H1 (cell line): ENCODE measurements around the gene MYL6. TPM values are rescaled to one million over a fixed set of nuclear protein-coding genes. Genes with fewer than 3 reads are reported as not detected.

Experiments
- CTCF ChIA-PET: fragments of 300-600 bp; sonication (Branson Sonifier 250); formaldehyde crosslinking; loops from one replicate; lab custom pipeline; 2021; ENCODE audit not compliant: partially characterized antibody; lab: Charles Lee
- POLR2A ChIA-PET: fragments of 300-600 bp; sonication (Branson Sonifier 250); formaldehyde crosslinking; loops from one replicate; lab custom pipeline; 2021; ENCODE audit warnings: inconsistent platforms; ENCODE audit not compliant: partially characterized antibody; lab: Charles Lee
- DNase-seq, 2 experiments: peaks; one replicate each; pipeline versions ENCODE4 v3.0.0 to v3.0.0-alpha.2; 2010 to 2022; ENCODE audit warnings: low spot score in 2 of 2, low read depth in 1 of 2, mixed read lengths in 1 of 2
- FAIRE-seq: peaks from 2 replicates; lab custom pipeline; 2011; peaks lifted over from hg19 to GRCh38; lab: Jason Lieb, UNC
- H2AFZ ChIP-seq: 2 replicates; pipeline ENCODE4 v1.8.1; 2012; ENCODE audit warnings: low read length, inconsistent platforms
- H2AK5ac ChIP-seq: 2 replicates; pipeline ENCODE4 v1.6.1; 2013; ENCODE audit warnings: low read depth, low read length
- H2BK120ac ChIP-seq: replicated peaks from 2 replicates; pipeline ENCODE3; 2013; ENCODE audit warnings: low read depth, low read length, inconsistent platforms
- H2BK12ac ChIP-seq: 2 replicates; pipeline ENCODE4 v1.6.1; 2013; ENCODE audit warnings: low read depth, low read length
- H2BK15ac ChIP-seq: 2 replicates; pipeline ENCODE4 v1.6.1; 2013; ENCODE audit warnings: low read length
- H2BK20ac ChIP-seq: 2 replicates; pipeline ENCODE4 v1.6.1; 2013; ENCODE audit warnings: low read length
- H2BK5ac ChIP-seq: 2 replicates; pipeline ENCODE4 v1.6.1; 2013; ENCODE audit warnings: low read depth, low read length
- H3K14ac ChIP-seq: 2 replicates; pipeline ENCODE4 v1.6.1; 2013; ENCODE audit warnings: inconsistent platforms; ENCODE audit not compliant: insufficient read length
- H3K18ac ChIP-seq: 2 replicates; pipeline ENCODE4 v1.6.1; 2013; ENCODE audit warnings: low read length; ENCODE audit errors: extremely low read depth
- H3K23ac ChIP-seq: 2 replicates; pipeline ENCODE4 v1.6.1; 2013; ENCODE audit warnings: inconsistent platforms; ENCODE audit not compliant: insufficient read length
- H3K23me2 ChIP-seq: 2 replicates; pipeline ENCODE4 v1.6.1; 2013; ENCODE audit warnings: low read depth, low read length
- H3K27ac ChIP-seq: 2 replicates; pipeline ENCODE4 v1.6.1; 2011; ENCODE audit warnings: low read depth, low read length, inconsistent platforms
- H3K27me3 ChIP-seq, 4 experiments: replicated peaks in 1 of 4; 1 replicate in 1 of 4; 2 replicates in 3 of 4; pipeline versions ENCODE4 v1.6.1 to v1.8.1; 2011 to 2013; ENCODE audit warnings: low read length in 3 of 4, mild to moderate bottlenecking in 3 of 4, inconsistent platforms in 2 of 4, mixed read lengths in 2 of 4, moderate library complexity in 1 of 4; ENCODE audit not compliant: control insufficient read depth in 3 of 4, insufficient read depth in 3 of 4; ENCODE audit errors: extremely low read depth in 1 of 4
- H3K36me3 ChIP-seq, 4 experiments: 2 replicates each; pipeline versions ENCODE4 v1.6.1 to v1.8.1; 2011 to 2013; ENCODE audit warnings: mild to moderate bottlenecking in 4 of 4, low read length in 3 of 4, moderate library complexity in 2 of 4, control low read depth in 1 of 4, inconsistent platforms in 1 of 4; ENCODE audit not compliant: insufficient read depth in 4 of 4, control insufficient read depth in 2 of 4
- H3K4ac ChIP-seq: replicated peaks from 2 replicates; pipeline ENCODE3; 2013; ENCODE audit warnings: low read length, low read depth, mixed read lengths, inconsistent platforms; ENCODE audit not compliant: insufficient read length
- H3K4me1 ChIP-seq, 4 experiments: replicated peaks in 1 of 4; 1 replicate in 1 of 4; 2 replicates in 3 of 4; pipeline versions ENCODE4 v1.6.1 to v1.8.1; 2011 to 2013; ENCODE audit warnings: low read length in 3 of 4, inconsistent platforms in 2 of 4, mixed read lengths in 1 of 4; ENCODE audit not compliant: insufficient read depth in 4 of 4, control insufficient read depth in 3 of 4
- H3K4me2 ChIP-seq, 2 experiments: 2 replicates each; pipeline versions ENCODE4 v1.6.1 to v1.8.1; 2011 to 2013; ENCODE audit warnings: low read depth in 2 of 2, low read length in 2 of 2, control low read depth in 1 of 2, inconsistent platforms in 1 of 2, mild to moderate bottlenecking in 1 of 2; ENCODE audit not compliant: insufficient read depth in 1 of 2
- H3K4me3 ChIP-seq, 4 experiments: fragments of 200-600, 300-600 bp in 1 of 4; sonication (generic), shearing (Covaris generic), sonication (Bioruptor Twin) in 1 of 4; 2 replicates each; pipeline versions ENCODE4 v1.5.1 to v1.8.1; 2011 to 2016; ENCODE audit warnings: low read length in 4 of 4, low read depth in 3 of 4, control low read depth in 2 of 4, inconsistent platforms in 2 of 4, mild to moderate bottlenecking in 2 of 4, mixed read lengths in 1 of 4, moderate library complexity in 1 of 4; ENCODE audit not compliant: insufficient read depth in 2 of 4; ENCODE audit errors: extremely low read depth in 1 of 4
- H3K56ac ChIP-seq: replicated peaks from 2 replicates; pipeline ENCODE3; 2013; ENCODE audit warnings: low read depth, mild to moderate bottlenecking, mixed read lengths, low read length, inconsistent platforms; ENCODE audit not compliant: insufficient read length
- H3K79me1 ChIP-seq: 2 replicates; pipeline ENCODE4 v1.6.1; 2013; ENCODE audit warnings: low read depth, low read length, control low read depth
- H3K79me2 ChIP-seq, 2 experiments: 2 replicates each; pipeline versions ENCODE4 v1.6.1 to v1.8.1; 2012 to 2013; ENCODE audit warnings: low read length in 2 of 2, mild to moderate bottlenecking in 2 of 2, inconsistent platforms in 1 of 2; ENCODE audit not compliant: insufficient read depth in 2 of 2, control insufficient read depth in 1 of 2
- H3K9ac ChIP-seq, 4 experiments: replicated peaks in 1 of 4; 1 replicate in 1 of 4; 2 replicates in 3 of 4; pipeline versions ENCODE4 v1.6.1 to v1.8.1; 2011 to 2013; ENCODE audit warnings: low read depth in 3 of 4, low read length in 3 of 4, control low read depth in 2 of 4, mild to moderate bottlenecking in 2 of 4, moderate library complexity in 2 of 4, inconsistent platforms in 1 of 4; ENCODE audit errors: extremely low read depth in 1 of 4
- H3K9me3 ChIP-seq, 2 experiments: 2 replicates each; pipeline versions ENCODE4 v1.6.1 to v1.8.1; 2012 to 2013; ENCODE audit warnings: mild to moderate bottlenecking in 2 of 2, moderate library complexity in 2 of 2, control low read depth in 1 of 2, inconsistent platforms in 1 of 2, low read depth in 1 of 2, low read length in 1 of 2, mixed read lengths in 1 of 2; ENCODE audit not compliant: insufficient read depth in 2 of 2
- H4K20me1 ChIP-seq, 2 experiments: replicated peaks in 1 of 2; 2 replicates each; pipeline versions ENCODE3 to v1.8.1; 2011 to 2013; ENCODE audit warnings: inconsistent platforms in 2 of 2, low read length in 2 of 2, mild to moderate bottlenecking in 1 of 2; ENCODE audit not compliant: insufficient read depth in 2 of 2, control insufficient read depth in 1 of 2
- H4K5ac ChIP-seq: 2 replicates; pipeline ENCODE4 v1.6.1; 2013; ENCODE audit warnings: low read length, low read depth, mixed read lengths, inconsistent platforms; ENCODE audit not compliant: insufficient read length
- H4K8ac ChIP-seq: 2 replicates; pipeline ENCODE4 v1.8.0; 2013; ENCODE audit warnings: mild to moderate bottlenecking, moderate library complexity, low read length, inconsistent platforms; ENCODE audit not compliant: insufficient read depth; ENCODE audit errors: extremely low read depth
- H4K91ac ChIP-seq: replicated peaks from 2 replicates; pipeline ENCODE3; 2013; ENCODE audit warnings: low read length, mixed read lengths, inconsistent platforms; ENCODE audit not compliant: insufficient read length
- CBX5 ChIP-seq: fragments of 300-800, 300-1000 bp; sonication (generic); IDR thresholded peaks from 2 replicates; pipeline ENCODE4 v1.7.1; 2016; ENCODE audit warnings: antibody characterized with exemption, low read length, low read depth
- CREB1 ChIP-seq: IDR thresholded peaks from 2 replicates; pipeline ENCODE4 v1.6.1; 2012; ENCODE audit warnings: inconsistent platforms
- GABPA ChIP-seq: IDR thresholded peaks from 2 replicates; pipeline ENCODE4 v1.6.1; 2011; ENCODE audit warnings: mild to moderate bottlenecking, low read length, moderate library complexity, borderline replicate concordance; ENCODE audit not compliant: insufficient read depth
- HDAC2 ChIP-seq, 2 experiments: fragments of 300-600 bp in 1 of 2; sonication (generic) in 1 of 2; IDR thresholded peaks; 2 replicates each; pipeline ENCODE4 v1.6.1; 2011 to 2012; ENCODE audit warnings: low read depth in 2 of 2, low read length in 2 of 2, mild to moderate bottlenecking in 2 of 2, moderate library complexity in 2 of 2, borderline replicate concordance in 1 of 2, inconsistent platforms in 1 of 2
- NRF1 ChIP-seq: IDR thresholded peaks from 2 replicates; pipeline ENCODE4 v1.6.1; 2011; ENCODE audit warnings: mild to moderate bottlenecking, low read depth, low read length, improper control_type of control experiment
- POU5F1 ChIP-seq: IDR thresholded peaks from 2 replicates; pipeline ENCODE4 v1.6.1; 2011; ENCODE audit warnings: low read depth, mild to moderate bottlenecking, low read length, moderate library complexity
- SAP30 ChIP-seq: fragments of 300-600 bp; sonication (generic); IDR thresholded peaks from 2 replicates; pipeline ENCODE4 v1.7.1; 2012; ENCODE audit warnings: low read length, moderate library complexity, mild to moderate bottlenecking, inconsistent platforms; ENCODE audit not compliant: insufficient read depth, insufficient replicate concordance
- SIN3A ChIP-seq, 2 experiments: IDR thresholded peaks in 1 of 2; conservative IDR thresholded peaks in 1 of 2; 2 replicates each; pipeline ENCODE4 v1.6.1; 2011 to 2012; ENCODE audit warnings: low read length in 2 of 2, improper control_type of control experiment in 1 of 2, low read depth in 1 of 2, mild to moderate bottlenecking in 1 of 2
- SUZ12 ChIP-seq: fragments of 200-600 bp; sonication (generic); IDR thresholded peaks from 2 replicates; pipeline ENCODE4 v1.6.1; 2012; ENCODE audit warnings: mild to moderate bottlenecking, inconsistent platforms, low read length, moderate library complexity, mixed read lengths
- WGBS, 2 experiments: shearing (Covaris generic) in 1 of 2; methylation state at CpG; one replicate each; pipeline versions ENCODE4 v1.1.6 to v1.1.7; 2013 to 2015; ENCODE audit warnings: low lambda C conversion rate in 2 of 2, mixed read lengths in 2 of 2, inconsistent platforms in 1 of 2, low coverage in 1 of 2, missing lambda C conversion rate in 1 of 2; ENCODE audit not compliant: insufficient replicate concordance in 2 of 2, insufficient coverage in 1 of 2, insufficient read length in 1 of 2; ENCODE audit errors: extremely low coverage in 1 of 2, missing lambda C conversion rate in 1 of 2; 5-methylcytosine and 5-hydroxymethylcytosine counted together
- polyA plus RNA-seq, 7 experiments: library from polyadenylated mRNA; depleted of rRNA in 3 of 7; stranded (reverse) in 5 of 7; unstranded in 2 of 7; fragments of >200 nt in 5 of 7; fragments of 200-250 nt in 2 of 7; gene quantifications; 1 replicate in 5 of 7; 2 replicates in 1 of 7; 4 replicates in 1 of 7; pipeline versions ENCODE4 v1.2.1 to v1.2.3, GENCODE V29; 2011 to 2013; ENCODE audit warnings: missing spikeins in 2 of 7, mixed read lengths in 2 of 7
- total RNA-seq: library from RNA; stranded (reverse); fragmentation: NEBNext Ultra II Directional; extraction: Animal tissue kit (Norgen Biotek cat#: 25700); gene quantifications from 2 replicates; pipeline ENCODE4 v1.2.1, GENCODE V29; 2021

MYL6 gene
- total and polyA plus RNA-seq, 2 of the 8 experiments (the other 6 are each of a cell fraction or from before 2014, with no cell fraction given) = 1,130 to 2,279 TPM

DNA sequence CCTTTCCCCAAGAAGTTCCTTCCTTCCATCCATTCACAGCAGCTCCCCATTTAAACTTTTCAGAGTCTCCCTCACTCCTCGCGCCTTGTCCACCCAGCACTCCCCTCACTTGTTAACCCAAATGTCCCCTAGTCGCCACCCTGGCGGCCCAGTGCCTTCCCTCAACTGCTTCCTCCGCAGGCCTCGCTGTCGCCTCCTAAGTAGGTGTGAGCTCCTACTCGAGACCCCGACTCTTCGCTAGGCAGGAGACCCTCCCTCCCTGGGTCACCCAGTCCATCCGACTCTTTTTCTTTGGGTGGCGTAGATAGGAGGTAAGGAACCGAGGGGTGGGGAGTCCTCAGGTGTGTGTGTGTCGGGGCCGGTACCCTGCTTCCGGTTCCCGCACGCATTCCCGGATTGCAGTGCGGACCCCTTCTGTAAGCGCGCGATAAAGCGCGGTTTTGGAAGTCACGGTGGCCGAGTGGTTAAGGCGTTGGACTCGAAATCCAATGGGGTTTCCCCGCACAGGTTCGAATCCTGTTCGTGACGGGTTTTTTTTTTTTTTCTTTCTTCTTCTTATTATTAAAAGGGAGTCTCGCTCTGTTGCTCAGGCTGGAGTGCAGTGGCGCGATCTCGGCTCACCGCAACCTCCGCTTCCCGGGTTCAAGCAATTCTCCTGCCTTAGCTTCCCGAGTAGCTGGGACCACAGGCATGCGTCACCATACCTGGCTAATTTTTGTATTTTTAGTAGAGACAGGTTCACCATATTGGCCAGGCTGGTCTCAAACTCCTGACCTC is 31.9 kb downstream of the MYL6 start:
- H3K23ac ChIP-seq = no peak overlapping the region
- peak overlapping the region; percentile 28; the same call in 1 of the 2 replicates for H3K27ac ChIP-seq
- 2% methylated on average over 41 of the region's 42 CpGs; no CpG with 5 or more reads in 1 of the 2 experiments for WGBS, 2 experiments
- no peak overlapping the region for H2BK120ac ChIP-seq
- peak overlapping the region; percentile 46 for H3K4ac ChIP-seq
- peak overlapping the region; percentile 76 to 95 (median 82) for H3K4me3 ChIP-seq
- peak overlapping the region; percentile 91; the same call in 1 of the 2 replicates for H3K18ac ChIP-seq
- H2BK15ac ChIP-seq = no peak overlapping the region
- H3K9ac ChIP-seq = peak overlapping the region; percentile 59 to 92 (median 69)
- H3K14ac ChIP-seq = no peak overlapping the region
- H4K91ac ChIP-seq = peak overlapping the region; percentile 92
- peaks cover 2 to 8% (median 4%) of the 10 kb centered on the region in 4 experiments; a peak in 3 of 7 replicates for H3K4me1 ChIP-seq
- peaks cover 11% of the 10 kb centered on the region for H3K23me2 ChIP-seq
- peak overlapping the region; percentile 80 for H3K56ac ChIP-seq
- H4K20me1 ChIP-seq = peaks cover 0 to 4% of the 10 kb centered on the region in 2 experiments
- DNase-seq (peak; percentile 84 to 100), FAIRE-seq (no peak)
- peak overlapping the region; percentile 96 for H4K5ac ChIP-seq
- H2BK5ac ChIP-seq = peak overlapping the region; percentile 97
- peaks cover 14 to 31% of the 10 kb centered on the region in 2 experiments for H3K79me2 ChIP-seq
- peaks cover 7 to 16% (median 12%) of the 10 kb centered on the region in 4 experiments for H3K36me3 ChIP-seq
- peak overlapping the region; percentile 79; the same call in 1 of the 2 replicates for H2AFZ ChIP-seq
- no peak overlapping the region for H2AK5ac ChIP-seq
- peaks cover 3% of the 10 kb centered on the region; the same call in 1 of the 2 replicates for H3K79me1 ChIP-seq
- ChIA-PET CTCF (interaction anchor here (0.5 to 6.2 kb wide), 32 partner anchors 9 to 448 kb away, joined by 3 to 111 read pairs (median 6); partner anchors contain the start of genes ANKRD52, ESYT1, MYL6 and PA2G4), POLR2A (interaction anchor here (0.8 to 26.3 kb wide), 22 partner anchors 9 to 447 kb away, joined by 3 to 656 read pairs (median 8); partner anchors contain the start of genes ANKRD52, CNPY2, COQ10A and ERBB3)
- H3K4me2 ChIP-seq = peak overlapping the region; percentile 65 to 96
- no peaks in the 10 kb centered on the region for H3K27me3 ChIP-seq
- no peaks in the 10 kb centered on the region for H3K9me3 ChIP-seq
- no peak overlapping the region for H2BK20ac ChIP-seq
- H2BK12ac ChIP-seq = peak overlapping the region; percentile 29; the same call in 1 of the 2 replicates
- H4K8ac ChIP-seq = peak overlapping the region; percentile 96; the same call in 1 of the 2 replicates
- peak; percentile 42 for TF ChIP-seq SAP30
- TF ChIP-seq CREB1 = peak; percentile 72
- peak in 1 of 2 experiments; percentile 72; a peak in 2 of 4 replicates for TF ChIP-seq SIN3A (conservative IDR thresholded peaks at IDR 0.05 in 1 of 2, IDR thresholded peaks at IDR 0.05 in 1 of 2; ENCODE audit: low read depth in 1 of 2, low read length in 2 of 2)
- TF ChIP-seq HDAC2 (IDR thresholded peaks at IDR 0.05; ENCODE audit: borderline replicate concordance in 1 of 2, low read depth in 2 of 2, low read length in 2 of 2) = peak in 1 of 2 experiments; percentile 64; a peak in 1 of 4 replicates
- peak; percentile 75; the same call in 1 of the 2 replicates for TF ChIP-seq GABPA
- TF ChIP-seq POU5F1 = no peak
- no peak for TF ChIP-seq SUZ12
- TF ChIP-seq CBX5 = no peak
- TF ChIP-seq NRF1 = peak; percentile 40; the same call in 1 of the 2 replicates
